ENCODE measurements around the gene C11orf52.

DNA sequence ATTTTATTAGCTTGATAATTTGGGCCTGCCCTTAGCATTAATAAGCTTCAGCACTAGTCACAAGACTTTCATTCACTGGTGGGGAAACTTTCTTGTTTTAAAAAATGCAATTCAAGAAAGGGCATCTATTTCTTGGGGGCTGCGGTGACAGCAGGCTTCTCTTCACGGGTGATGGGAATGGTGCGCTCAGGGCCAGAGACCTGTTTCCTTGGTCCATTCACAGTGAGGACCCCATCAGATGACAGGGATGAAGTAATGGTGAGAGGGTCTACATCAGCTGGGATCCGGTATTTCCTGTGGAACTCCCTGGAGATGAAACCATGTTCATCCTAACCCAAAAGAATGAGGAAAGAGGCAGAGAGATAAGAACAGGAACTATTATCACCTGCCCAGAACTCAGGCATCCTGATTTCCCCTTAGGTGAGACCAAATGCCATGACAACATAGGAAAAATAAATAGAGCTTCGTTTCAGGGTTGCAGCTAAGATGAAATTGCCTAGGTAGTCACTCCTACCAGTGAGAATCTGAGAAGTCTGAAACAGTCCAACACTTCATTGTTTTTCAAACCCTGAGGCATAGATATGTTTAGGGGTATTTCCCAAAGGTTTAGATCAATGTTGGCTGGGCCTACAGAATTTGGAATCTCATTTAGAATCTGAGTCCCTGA is 9.9 kb upstream of the C11orf52 start:
- TF ChIP-seq POLR2A (IDR thresholded peaks at IDR 0.05; ENCODE audit: low read depth, low read length) (no peak), POU2F2 (IDR thresholded peaks at IDR 0.05; ENCODE audit: low read depth, low read length) (no peak), POLR2AphosphoS5 (IDR thresholded peaks at IDR 0.05; ENCODE audit: low read depth, low read length) (no peak), SPI1 (IDR thresholded peaks at IDR 0.05; ENCODE audit: low read depth, low read length) (no peak), TAF1 (IDR thresholded peaks at IDR 0.05; ENCODE audit: low read depth, low read length) (no peak), PAX5 (IDR thresholded peaks at IDR 0.05; ENCODE audit: insufficient read depth, low read length, severe bottlenecking) (no peak)
